ENCODE measurements around the gene SKAP1. TPM values are rescaled to one million over a fixed set of nuclear protein-coding genes. Genes with fewer than 3 reads are reported as not detected.

The SKAP1 gene
- total and polyA plus RNA-seq, 12 donors: 3.2 to 117 (median 10.7) TPM

GRCh38 chr17:48384164-48384563, 45.9 kb downstream of the SKAP1 start:
- 89 to 97% (median 93%) methylated on average over 3 of the region's 3 CpGs for WGBS, 4 donors
- H3K27ac ChIP-seq: no peak overlapping the region
- no peak for DNase-seq

DNA sequence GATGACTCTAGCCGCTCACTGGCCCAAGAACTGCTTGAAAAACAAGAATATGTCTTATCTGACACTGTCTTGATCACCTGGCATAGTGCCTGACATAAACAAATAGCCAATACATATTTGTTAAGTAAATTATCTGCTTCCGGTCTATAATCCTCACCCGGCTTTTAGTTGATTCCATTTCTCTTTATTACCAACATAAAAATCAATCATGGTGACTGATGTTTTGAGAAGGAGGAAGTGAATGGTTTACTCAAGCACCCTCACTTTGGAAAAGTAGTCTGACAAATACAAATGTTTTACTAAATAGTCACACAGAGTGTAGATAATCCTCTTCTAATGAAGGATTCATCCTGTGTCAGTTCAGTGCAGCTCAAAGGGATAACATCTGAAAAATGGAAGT, 47.0 kb downstream of the SKAP1 start:
- Histone ChIP-seq H3K4me1 (replicated peaks in 1 of 2) (no peaks in the 10 kb centered on the region), H3K9me3 (replicated peaks in 1 of 3) (no peaks in the 10 kb centered on the region), H3K27ac (no peak overlapping the region), H3K27me3 (no peaks in the 10 kb centered on the region), H3K4me3 (no peak overlapping the region), H3K36me3 (replicated peaks in 1 of 2) (no peaks in the 10 kb centered on the region)
- DNase-seq: no peak
- 82 to 91% (median 88%) methylated on average over 3 of the region's 3 CpGs for WGBS, 4 donors
- TF ChIP-seq, protein P1, sequence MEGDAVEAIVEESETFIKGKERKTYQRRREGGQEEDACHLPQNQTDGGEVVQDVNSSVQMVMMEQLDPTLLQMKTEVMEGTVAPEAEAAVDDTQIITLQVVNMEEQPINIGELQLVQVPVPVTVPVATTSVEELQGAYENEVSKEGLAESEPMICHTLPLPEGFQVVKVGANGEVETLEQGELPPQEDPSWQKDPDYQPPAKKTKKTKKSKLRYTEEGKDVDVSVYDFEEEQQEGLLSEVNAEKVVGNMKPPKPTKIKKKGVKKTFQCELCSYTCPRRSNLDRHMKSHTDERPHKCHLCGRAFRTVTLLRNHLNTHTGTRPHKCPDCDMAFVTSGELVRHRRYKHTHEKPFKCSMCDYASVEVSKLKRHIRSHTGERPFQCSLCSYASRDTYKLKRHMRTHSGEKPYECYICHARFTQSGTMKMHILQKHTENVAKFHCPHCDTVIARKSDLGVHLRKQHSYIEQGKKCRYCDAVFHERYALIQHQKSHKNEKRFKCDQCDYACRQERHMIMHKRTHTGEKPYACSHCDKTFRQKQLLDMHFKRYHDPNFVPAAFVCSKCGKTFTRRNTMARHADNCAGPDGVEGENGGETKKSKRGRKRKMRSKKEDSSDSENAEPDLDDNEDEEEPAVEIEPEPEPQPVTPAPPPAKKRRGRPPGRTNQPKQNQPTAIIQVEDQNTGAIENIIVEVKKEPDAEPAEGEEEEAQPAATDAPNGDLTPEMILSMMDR (IDR thresholded peaks at IDR 0.05): no peak
- intact Hi-C loops (cut with DNase I): no loop called here

More at GRCh38 chr17:48384164-48384563, 45.9 kb downstream of the SKAP1 start:
- intact Hi-C loops (cut with DNase I): no loop called here
- Histone ChIP-seq H3K4me1 (replicated peaks in 1 of 2) (no peaks in the 10 kb centered on the region), H3K27me3 (no peaks in the 10 kb centered on the region), H3K9me3 (replicated peaks in 1 of 3) (no peaks in the 10 kb centered on the region), H3K36me3 (replicated peaks in 1 of 2) (no peaks in the 10 kb centered on the region), H3K4me3 (no peak overlapping the region)
- no peak for TF ChIP-seq POLR2A (IDR thresholded peaks at IDR 0.05)
- TF ChIP-seq, protein P1 (IDR thresholded peaks at IDR 0.05): no peak

DNA sequence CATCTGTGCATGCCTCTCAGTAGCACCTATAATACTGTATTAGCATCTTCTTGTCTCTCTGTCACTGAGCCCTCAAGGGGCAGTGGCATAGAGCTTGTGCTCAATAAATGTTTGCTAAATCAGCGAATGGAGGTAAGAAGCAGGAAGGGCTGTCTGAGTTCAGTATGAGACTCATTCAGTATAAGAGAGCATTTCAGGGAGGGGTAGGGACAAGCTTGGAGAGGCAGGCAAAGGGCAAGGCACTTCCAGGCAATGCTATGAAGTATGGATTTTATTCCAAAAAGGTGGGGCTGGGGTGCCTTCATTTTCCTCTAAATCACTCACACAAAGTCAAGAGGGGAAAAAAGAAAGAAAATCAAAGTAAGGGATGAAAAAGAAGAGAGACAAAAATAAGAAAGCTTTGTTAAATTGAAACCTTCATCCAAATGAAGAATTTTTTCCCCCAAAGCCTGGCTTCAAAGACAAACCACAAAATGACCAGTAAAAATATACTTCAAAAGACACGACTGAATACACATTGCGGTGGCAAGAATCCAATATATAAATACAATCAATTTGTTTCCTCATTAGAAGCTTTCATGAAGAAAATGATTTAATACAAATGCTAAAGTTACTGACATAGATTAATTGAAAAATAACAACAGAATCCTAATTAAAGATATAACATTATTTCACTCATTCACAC, 51.2 kb downstream of the SKAP1 start:
- Histone ChIP-seq H3K27me3 (no peaks in the 10 kb centered on the region), H3K27ac (no peak overlapping the region), H3K36me3 (replicated peaks in 1 of 2) (no peaks in the 10 kb centered on the region), H3K4me3 (no peak overlapping the region), H3K4me1 (replicated peaks in 1 of 2) (no peaks in the 10 kb centered on the region), H3K9me3 (replicated peaks in 1 of 3) (no peaks in the 10 kb centered on the region)
- intact Hi-C loops (cut with DNase I): no loop called here
- WGBS, 4 donors: 81 to 89% (median 86%) methylated on average over 3 of the region's 3 CpGs
- no peak for DNase-seq
- TF ChIP-seq POLR2A (IDR thresholded peaks at IDR 0.05): no peak

GRCh38 chr17:48378238-48378637, 51.8 kb downstream of the SKAP1 start:
- no peaks in the 10 kb centered on the region for H3K27me3 ChIP-seq

More at GRCh38 chr17:48378238-48378637, 51.8 kb downstream of the SKAP1 start:
- no peak overlapping the region for H3K27ac ChIP-seq
- intact Hi-C loops (cut with DNase I): no loop called here
- 81 to 89% (median 85%) methylated on average over 3 of the region's 3 CpGs for WGBS, 4 donors
- no peaks in the 10 kb centered on the region for H3K4me1 ChIP-seq (replicated peaks in 1 of 2)
- no peaks in the 10 kb centered on the region for H3K36me3 ChIP-seq (replicated peaks in 1 of 2)
- H3K4me3 ChIP-seq: no peak overlapping the region
- no peak for DNase-seq
- no peak for TF ChIP-seq POLR2A (IDR thresholded peaks at IDR 0.05)
- TF ChIP-seq, protein P1 (IDR thresholded peaks at IDR 0.05): no peak
- H3K9me3 ChIP-seq (replicated peaks in 1 of 3): no peaks in the 10 kb centered on the region
